ENCODE data around the gene ZFYVE21.

The ZFYVE21 gene

GRCh38 chr14:103715052-103716000, at the start of gene ZFYVE21, which contains the start of gene XRCC3:
Gene ZFYVE21, plus strand, starts transcription at chr14:103715810. Its CDS starts 32 bp downstream, at chr14:103715842.
Gene XRCC3, minus strand, starts transcription at chr14:103715451. Its CDS starts 4,364 bp downstream, at chr14:103711087.
- TF ChIP-seq CTCF (IDR thresholded peaks at IDR 0.05; ENCODE audit: low read depth, low read length, missing control alignments), result no peak
- peak within 1 kb of the TSS; percentile 84 for H3K4me3 ChIP-seq (ENCODE audit: low read depth, low read length)
- DNase-seq (ENCODE audit: low read depth), result peak; percentile 97

- no peak overlapping the region for H3K4me3 ChIP-seq (ENCODE audit: low read depth, low read length)
- no peak for DNase-seq (ENCODE audit: low read depth)
- no peak for TF ChIP-seq CTCF (IDR thresholded peaks at IDR 0.05; ENCODE audit: low read depth, low read length, missing control alignments)
Observed at GRCh38 chr14:103667671-103668070, 47.9 kb upstream of the ZFYVE21 start.

GRCh38 chr14:103668117-103668516, 47.5 kb upstream of the ZFYVE21 start:
- no peak for TF ChIP-seq CTCF (IDR thresholded peaks at IDR 0.05; ENCODE audit: low read depth, low read length, missing control alignments)

GRCh38 chr14:103669370-103669769, 46.2 kb upstream of the ZFYVE21 start:
- DNase-seq (ENCODE audit: low read depth), result no peak
- no peak for TF ChIP-seq CTCF (IDR thresholded peaks at IDR 0.05; ENCODE audit: low read depth, low read length, missing control alignments)
- no peak overlapping the region for H3K4me3 ChIP-seq (ENCODE audit: low read depth, low read length)

More at GRCh38 chr14:103668117-103668516, 47.5 kb upstream of the ZFYVE21 start:
- DNase-seq (ENCODE audit: low read depth), result no peak
- no peak overlapping the region for H3K4me3 ChIP-seq (ENCODE audit: low read depth, low read length)

- no peak for DNase-seq (ENCODE audit: low read depth)
- H3K4me3 ChIP-seq (ENCODE audit: low read depth, low read length), result no peak overlapping the region
- TF ChIP-seq CTCF (IDR thresholded peaks at IDR 0.05; ENCODE audit: low read depth, low read length, missing control alignments), result no peak
Observed at GRCh38 chr14:103671911-103672310, 43.7 kb upstream of the ZFYVE21 start.

- TF ChIP-seq CTCF (IDR thresholded peaks at IDR 0.05; ENCODE audit: low read depth, low read length, missing control alignments), result no peak
- DNase-seq (ENCODE audit: low read depth), result no peak
- no peak overlapping the region for H3K4me3 ChIP-seq (ENCODE audit: low read depth, low read length)
Observed at GRCh38 chr14:103675957-103676356, 39.7 kb upstream of the ZFYVE21 start.

Data from GM12864 (cell line).